Posterior vena cava (tissue), 2 donors: ENCODE results near the gene ENO3. TPM values are rescaled to one million over a fixed set of nuclear protein-coding genes. Genes with fewer than 3 reads are reported as not detected.

ENCODE experiments used
- DNase-seq: peaks from one replicate; pipeline ENCODE4 v3.0.0-alpha.2; 2020; ENCODE audit warnings: low spot score
- intact Hi-C, 2 donors: fragments of 100-400 bp; cut with DNase I; formaldehyde crosslinking; loops; one replicate each; pipeline versions ENCODE4 v1.14.1 to v1.14.2; 2022 to 2023
- total RNA-seq, 2 donors: library from RNA; stranded (reverse); fragmentation: NEBNext Ultra II Directional; extraction: Animal tissue kit (Norgen Biotek cat#: 25700); gene quantifications; one replicate each; pipeline ENCODE4 v1.2.1, GENCODE V29; 2021
- donor health status: DM: yes; HTN: yes; CAD: no.
- donor health status: DM: yes; HTN: yes; CAD: no.

Gene ENO3
- total RNA-seq, 2 donors from 2014 or later = 3.2 to 4.3 TPM

DNA sequence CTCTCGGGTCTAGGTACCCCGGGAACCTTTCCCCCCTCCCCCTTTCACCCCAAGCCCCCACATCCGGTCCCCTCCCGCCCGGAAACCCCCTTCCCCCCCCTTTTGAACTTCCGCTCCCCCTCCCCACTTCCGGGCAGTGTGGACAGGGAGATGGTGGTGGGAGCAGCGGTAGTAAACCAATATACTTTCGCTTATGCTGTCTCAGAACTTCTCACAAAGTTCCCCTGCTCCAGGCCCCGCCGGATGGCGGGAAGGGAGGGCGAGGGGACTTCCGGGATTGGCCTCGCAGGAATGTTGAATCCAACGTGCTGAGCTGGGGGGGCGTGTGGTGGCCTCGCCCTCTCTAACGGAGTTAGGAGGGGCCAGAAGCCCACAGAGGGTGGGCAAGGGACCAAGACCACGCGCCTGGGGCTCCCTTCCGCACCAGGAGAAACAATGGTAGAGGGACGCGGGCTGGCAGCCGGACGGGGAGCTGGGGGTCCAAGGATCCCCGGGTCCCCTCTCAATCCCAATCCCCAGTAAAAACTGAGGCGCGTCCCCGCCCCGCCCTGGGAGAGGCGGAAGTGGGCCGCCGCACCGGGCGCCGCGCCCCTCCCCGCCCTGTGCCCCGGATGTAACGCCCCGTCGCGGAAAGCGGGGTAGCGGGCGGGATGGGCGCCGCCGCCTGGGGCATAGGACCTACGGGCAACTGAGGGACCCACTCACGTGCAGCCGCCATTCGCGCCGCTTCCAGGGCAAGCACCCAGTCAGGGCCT, 3.3 kb upstream of the ENO3 start:
- DNase-seq = peak; percentile 90
- intact Hi-C loops = no loop called here

DNA sequence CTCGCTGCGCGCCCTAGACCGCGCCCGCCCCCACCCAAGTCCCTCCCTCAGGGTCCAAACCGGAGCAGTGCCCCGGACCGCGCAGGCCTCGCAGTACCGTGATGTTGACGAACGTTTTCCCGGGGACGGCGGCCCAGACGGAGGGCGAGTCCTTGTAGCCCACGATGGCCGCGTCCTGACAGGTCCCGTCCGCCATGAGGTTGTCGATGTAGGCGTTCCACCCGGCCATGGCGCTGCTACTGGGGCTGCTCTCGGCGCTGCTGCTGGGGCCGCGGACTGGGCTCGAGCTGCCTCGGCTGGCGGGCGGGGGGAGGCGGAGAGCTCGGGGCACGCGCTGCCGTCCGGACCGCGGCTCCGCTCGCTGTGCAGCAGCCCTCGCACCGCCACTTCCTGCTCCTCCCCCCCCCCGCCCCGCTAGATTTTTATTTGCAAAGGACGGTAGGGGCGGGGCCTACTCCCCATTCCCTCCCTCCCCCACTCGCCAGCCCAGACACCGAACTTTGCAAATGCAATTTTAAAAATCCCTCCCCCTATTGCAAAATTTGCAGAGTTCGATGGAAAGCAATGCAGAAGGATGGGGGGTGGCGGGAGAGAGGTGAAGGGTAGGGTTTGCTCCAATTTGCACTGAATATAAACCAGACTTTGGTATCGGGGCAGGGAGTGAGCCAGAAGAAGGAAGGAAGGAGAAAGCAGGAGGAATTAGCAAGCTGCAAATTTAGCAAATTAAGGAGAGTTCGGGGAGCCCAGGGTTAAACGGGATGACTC, 2.6 kb upstream of the ENO3 start, which contains the start of gene PFN1:
Gene PFN1, minus strand, starts transcription at position 365 of the 765 bp plus-strand sequence. Its CDS starts 136 bp downstream, at position 229.
- intact Hi-C loops = no loop called here
- peak; percentile 97 for DNase-seq

DNA sequence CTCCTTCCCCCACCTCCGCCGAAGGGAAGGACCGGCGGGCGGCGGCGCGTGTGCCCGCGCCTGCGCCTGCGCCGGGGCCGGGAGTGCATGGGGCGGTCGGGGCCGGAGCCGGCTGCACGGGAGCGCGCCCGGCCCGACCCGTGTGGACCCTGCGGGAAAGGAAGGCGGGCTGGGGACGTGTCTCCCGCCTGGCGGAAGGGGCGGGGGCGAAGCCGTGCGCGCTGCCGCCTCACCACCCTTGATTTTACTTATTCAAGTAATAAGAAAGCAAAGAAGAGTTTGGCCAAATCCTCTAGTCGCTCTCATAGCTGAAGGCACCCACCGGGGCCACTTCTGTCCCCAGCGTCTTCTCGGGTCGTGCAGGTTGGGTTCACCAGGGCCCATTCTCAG, 2.0 kb upstream of the ENO3 start:
- intact Hi-C loops = no loop called here
- DNase-seq = peak; percentile 95

DNA sequence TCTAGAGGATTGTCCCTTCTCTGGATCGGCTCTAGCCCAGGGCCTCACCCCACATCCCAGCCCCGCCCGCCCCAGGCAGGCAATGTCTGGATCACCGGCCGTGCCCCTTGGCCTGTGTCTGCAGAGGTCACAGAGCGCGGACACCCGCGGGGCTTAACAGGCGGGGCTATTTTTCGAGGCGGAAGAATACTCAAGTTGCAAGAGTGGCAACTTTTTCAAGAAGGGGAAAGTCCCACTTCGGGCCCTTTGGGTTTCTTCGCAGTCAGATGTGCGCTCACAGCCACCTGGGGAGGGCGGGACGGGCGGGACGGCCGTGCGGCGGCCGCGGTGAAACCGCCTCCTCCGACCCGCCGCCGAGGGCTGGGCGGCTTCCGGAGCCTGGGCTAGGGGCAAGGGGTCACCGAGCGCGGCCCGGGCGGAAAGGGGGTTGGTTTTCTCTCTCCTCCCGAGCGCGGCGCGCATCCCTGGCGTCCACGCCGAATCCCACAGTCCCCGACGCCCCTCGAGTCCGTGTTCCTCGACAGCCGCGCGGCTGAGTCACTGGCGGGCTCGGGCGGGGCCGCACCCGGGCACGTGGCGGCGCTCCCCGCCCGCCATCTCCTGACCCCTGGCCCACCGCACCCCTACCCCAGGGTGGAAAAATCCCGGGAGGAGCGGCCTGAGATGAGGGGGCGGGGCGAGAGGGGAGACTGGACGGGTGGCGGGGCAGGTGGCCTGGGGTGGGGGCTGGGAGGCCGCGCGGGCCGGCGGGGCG, 1.4 kb upstream of the ENO3 start:
- peak; percentile 93 for DNase-seq
- intact Hi-C loops = loop anchor here in 1 of 2 donors (10.0 kb wide), 1 partner anchor 245 kb away; the partner anchor contains the start of gene ZNF594

DNA sequence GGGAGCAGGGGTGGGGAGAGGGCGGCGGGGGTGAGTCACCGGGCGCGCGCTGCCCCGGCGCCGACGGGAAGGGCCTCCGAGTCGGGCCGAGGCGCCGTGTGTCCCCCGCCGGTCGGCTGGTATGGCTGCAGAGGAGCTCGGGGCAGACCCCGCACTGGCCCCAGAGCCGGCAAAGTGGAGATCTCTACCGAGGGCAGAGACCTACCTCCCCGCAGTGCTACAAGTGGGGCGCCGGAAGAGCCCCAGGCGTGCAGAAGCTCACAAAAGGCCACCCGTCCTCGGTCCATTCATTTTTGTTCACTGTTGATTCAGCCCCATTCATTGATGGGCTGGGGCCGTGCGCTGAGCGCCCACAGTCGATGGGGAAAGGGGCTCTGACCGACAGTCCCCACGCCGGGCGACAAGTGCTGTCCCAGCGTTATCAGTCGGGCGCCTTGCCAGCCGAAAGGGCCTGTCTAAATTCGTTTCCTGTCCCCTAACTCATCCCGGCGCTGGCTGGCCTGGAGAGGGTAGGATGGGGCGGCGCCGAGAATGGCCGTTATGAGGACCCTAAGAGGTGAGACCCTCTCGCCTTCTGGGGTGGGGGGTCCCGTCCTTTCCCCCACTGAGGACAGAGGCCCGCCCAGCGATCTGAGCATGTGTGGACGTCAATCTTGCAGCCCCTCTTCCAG, 709 bp upstream of the ENO3 start:
- DNase-seq = peak; percentile 90
- intact Hi-C loops = loop anchor here in 1 of 2 donors (10.0 kb wide), 1 partner anchor 245 kb away; the partner anchor contains the start of gene ZNF594

DNA sequence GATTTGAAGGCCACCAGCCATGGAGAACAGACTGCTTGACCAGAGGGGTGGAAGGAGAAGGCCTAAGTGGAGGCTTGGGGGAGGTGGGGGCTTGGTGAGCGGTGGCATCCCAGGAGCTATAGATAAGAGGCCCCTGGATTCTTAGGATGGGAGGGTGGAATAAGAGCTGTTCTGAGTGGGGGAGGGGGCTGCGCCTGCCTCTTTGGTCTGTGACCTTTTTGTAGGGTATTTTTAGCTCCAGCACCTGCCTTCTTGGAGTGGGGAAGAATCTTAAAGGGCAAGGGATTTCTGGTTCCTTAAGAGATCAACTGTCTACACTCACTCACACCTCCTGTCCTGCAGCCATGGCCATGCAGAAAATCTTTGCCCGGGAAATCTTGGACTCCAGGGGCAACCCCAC, 567 bp downstream of the ENO3 start:
- intact Hi-C loops = loop anchor here in 1 of 2 donors (10.0 kb wide), 1 partner anchor 243 kb away; the partner anchor contains the start of gene ZNF594
- DNase-seq = no peak

DNA sequence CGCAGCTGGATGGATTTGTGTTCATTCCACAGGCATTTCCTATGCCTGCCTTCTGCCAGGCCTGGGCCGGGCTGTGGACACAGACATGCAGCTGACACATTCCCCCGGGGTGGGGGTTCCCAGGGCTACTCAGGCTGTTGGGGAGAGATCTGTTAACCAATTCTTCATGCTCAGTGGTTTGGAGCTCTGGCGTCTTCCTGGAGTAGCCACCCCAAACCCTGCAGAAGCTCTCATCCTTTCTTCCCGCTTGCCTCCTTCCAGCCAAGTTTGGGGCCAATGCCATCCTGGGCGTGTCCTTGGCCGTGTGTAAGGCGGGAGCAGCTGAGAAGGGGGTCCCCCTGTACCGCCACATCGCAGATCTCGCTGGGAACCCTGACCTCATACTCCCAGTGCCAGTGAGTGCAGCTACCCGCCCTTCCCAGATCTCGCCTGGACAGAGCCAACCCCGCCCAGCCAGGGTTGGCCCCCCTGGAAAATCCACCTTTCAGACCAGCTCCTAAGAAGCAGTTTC, 2.6 kb downstream of the ENO3 start:
- intact Hi-C loops = loop anchor here in 1 of 2 donors (10.0 kb wide), 1 partner anchor 241 kb away; the partner anchor contains the start of gene ZNF594
- no peak for DNase-seq

DNA sequence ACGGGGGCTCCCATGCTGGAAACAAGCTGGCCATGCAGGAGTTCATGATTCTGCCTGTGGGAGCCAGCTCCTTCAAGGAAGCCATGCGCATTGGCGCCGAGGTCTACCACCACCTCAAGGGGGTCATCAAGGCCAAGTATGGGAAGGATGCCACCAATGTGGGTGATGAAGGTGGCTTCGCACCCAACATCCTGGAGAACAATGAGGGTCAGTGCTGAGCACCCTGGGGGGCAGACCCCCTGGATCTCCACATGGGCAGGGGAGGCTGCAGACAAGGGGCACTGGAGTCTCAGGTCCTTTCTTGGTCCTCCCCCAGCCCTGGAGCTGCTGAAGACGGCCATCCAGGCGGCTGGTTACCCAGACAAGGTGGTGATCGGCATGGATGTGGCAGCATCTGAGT, 4.2 kb downstream of the ENO3 start:
- intact Hi-C loops = loop anchor here in 1 of 2 donors (10.0 kb wide), 1 partner anchor 240 kb away; the partner anchor contains the start of gene ZNF594
- no peak for DNase-seq

DNA sequence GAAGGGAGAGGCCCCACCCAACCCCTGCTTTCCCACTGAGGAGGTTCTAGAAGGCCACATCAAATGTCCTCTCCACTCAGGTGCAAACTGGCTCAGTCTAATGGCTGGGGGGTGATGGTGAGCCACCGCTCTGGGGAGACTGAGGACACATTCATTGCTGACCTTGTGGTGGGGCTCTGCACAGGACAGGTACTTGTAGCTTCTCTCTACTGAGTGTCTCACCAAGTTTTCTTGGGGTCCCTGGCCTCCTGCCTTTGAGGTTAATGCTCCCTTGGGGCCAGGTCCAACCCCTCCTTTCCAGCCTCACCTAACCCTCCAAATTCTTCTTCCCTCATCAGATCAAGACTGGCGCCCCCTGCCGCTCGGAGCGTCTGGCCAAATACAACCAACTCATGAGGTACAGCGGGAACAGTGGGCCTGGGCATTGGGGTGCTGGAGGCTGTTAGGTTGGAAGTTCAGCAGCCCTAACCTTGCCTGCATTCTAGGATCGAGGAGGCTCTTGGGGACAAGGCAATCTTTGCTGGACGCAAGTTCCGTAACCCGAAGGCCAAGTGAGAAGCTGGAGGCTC, 5.7 kb downstream of the ENO3 start:
- no peak for DNase-seq
- intact Hi-C loops = loop anchor here in 1 of 2 donors (10.0 kb wide), 1 partner anchor 238 kb away; the partner anchor contains the start of gene ZNF594

DNA sequence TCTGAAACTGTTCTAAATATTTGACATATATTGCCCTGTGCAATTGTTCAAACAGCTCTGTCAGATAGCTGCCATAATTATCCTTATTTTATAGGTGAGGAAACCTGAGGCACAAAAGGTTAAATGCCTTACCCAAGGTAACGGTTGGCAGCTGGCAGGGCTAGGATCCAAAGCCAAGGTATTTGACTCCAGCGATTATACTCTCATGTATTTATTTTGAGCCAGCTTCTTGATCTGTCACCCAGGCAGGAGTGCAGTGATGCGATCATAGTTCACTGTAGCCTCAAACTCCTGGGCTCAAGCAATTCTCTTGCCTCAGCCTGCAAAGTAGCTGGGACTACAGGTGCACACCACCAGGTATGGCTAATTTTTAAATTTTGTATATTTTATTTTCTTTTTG, 7.2 kb downstream of the ENO3 start:
- intact Hi-C loops = loop anchor here in 1 of 2 donors (10.0 kb wide), 1 partner anchor 237 kb away; the partner anchor contains the start of gene ZNF594

DNA sequence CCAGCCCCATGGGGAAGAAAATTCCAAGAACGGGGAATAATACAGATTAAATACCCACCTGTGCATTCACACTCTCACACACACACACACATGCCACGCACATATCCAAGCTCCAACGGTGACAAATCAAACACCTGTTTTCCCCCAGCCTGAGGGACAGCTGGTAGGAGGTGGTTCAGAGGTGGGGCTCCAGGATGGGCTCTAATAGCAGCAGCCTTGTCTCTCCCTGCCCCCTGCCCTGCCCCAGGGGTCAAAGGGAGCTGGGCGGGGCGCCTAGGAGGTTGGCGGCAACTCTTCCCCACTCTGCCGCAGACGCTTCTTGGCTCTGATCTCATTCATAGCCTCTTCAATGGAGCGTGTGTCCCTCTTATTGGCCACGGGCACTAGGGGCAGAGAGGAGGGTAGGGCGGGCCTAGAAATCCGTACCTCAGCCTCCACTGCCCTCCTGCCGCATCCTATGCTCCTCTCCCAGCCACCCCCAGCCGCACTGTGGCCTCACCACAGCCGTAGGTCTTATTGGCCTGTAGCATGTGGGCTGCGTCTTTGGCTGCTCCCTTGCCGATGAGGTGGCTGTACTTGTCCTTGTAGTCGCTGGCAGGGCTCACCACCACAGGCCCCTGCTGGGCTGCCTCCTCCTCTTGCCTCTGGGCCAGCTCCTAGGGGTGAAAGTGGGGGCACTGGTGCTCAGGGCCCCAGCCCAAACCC, 8.5 kb downstream of the ENO3 start:
- intact Hi-C loops = loop anchor here in 1 of 2 donors (10.0 kb wide), 1 partner anchor 235 kb away; the partner anchor contains the start of gene ZNF594

More for the DNA sequence above, 7.2 kb downstream of the ENO3 start:
- no peak for DNase-seq

DNA sequence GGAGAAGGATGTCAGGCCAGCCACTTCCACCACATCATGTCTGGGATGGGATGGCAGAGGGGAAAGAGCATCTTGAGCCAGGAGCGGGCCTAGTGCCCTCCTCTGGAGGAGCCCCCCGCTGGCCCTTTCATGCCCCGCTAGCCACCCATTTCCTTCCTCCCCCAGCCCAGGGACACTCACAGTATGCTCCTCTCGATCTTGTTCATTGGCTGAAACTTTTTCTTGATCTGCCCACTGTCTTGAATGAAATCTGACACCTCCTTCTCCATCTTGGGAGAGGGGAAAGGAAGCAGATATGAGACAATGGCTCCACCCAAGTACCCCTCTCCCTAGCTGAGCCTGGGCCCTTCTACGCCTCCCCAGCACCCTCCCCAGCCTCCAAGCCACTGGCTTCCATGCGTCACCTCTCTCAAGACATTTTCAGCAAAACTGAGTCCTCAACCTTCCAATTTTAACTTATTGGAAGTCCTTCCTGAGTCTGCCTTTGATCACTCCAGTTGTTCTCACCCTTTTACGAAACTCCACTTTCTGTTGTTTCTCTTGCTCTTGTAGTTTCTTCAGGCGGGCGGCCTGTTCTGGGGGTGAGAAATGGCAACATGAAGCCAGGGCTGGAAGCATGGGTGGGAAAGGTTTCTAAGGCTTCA, 9.5 kb downstream of the ENO3 start:
- no peak for DNase-seq
- intact Hi-C loops = no loop called here

More for the DNA sequence above, 8.5 kb downstream of the ENO3 start:
- no peak for DNase-seq

DNA sequence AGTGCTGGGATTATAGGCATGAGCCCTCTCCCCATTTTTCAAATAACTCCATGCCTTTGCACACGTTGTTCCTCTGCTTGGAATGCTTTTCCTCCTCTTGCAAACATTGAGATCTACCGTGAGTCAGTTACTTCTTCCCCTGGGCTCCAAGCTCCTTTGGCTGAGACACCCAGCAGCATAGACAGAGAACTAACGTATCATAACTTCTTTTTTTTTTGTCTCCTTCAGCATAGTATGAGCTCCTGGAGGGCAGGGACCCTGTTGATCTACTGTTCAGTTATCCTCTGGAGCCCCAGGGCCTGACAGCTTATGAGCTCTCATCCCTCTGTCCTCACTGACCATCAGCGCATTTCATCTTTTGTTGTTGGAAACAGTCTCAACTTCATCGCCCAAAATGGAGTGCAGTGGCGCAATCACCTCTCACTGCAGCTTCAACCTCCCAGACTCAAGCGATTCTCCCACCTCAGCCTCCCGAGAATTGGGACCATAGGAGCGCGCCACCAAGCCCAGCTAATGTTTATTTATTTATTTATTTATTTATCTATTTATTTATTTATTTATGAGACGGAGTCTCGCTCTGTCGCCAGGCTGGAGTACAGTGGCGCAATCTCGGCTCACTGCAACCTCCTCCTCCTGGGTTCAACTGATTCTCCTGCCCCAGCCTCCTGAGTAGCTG, 14.5 kb downstream of the ENO3 start:
- no peak for DNase-seq
- intact Hi-C loops = no loop called here

DNA sequence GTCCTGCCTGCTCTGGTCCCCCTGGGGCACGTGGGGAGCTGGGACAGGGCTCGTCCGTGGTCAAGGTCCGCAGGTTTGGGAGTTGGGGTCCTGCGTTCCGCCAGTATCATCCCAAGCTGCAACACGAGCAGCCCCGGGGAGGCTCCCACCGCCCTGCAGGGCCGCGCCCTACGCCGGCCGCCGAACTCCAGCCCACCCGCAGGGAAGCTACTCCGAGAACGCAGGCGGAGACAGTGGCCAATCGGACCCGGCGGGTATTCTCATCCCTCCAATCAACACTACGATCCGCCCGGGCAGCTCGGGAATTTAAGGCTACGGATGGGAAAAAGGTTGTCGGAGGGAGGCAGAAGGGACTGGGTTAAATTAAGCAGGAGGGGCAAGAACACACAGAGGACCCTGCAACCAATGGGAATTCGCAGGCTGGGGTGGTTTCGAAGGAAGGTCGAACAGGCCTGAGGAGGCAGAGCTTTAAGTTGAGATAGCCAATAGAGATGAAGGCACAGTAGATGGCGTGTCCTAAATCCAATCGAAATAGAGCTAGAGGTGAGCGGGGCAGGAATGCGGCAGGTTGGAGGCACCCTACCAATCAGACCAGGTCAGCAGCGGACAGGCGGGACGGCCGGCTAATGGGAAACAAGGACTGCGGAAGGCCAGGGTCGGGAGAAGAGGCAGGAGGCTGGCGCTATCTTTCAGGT, 16.1 kb downstream of the ENO3 start:
- intact Hi-C loops = no loop called here
- peak; percentile 99 for DNase-seq

DNA sequence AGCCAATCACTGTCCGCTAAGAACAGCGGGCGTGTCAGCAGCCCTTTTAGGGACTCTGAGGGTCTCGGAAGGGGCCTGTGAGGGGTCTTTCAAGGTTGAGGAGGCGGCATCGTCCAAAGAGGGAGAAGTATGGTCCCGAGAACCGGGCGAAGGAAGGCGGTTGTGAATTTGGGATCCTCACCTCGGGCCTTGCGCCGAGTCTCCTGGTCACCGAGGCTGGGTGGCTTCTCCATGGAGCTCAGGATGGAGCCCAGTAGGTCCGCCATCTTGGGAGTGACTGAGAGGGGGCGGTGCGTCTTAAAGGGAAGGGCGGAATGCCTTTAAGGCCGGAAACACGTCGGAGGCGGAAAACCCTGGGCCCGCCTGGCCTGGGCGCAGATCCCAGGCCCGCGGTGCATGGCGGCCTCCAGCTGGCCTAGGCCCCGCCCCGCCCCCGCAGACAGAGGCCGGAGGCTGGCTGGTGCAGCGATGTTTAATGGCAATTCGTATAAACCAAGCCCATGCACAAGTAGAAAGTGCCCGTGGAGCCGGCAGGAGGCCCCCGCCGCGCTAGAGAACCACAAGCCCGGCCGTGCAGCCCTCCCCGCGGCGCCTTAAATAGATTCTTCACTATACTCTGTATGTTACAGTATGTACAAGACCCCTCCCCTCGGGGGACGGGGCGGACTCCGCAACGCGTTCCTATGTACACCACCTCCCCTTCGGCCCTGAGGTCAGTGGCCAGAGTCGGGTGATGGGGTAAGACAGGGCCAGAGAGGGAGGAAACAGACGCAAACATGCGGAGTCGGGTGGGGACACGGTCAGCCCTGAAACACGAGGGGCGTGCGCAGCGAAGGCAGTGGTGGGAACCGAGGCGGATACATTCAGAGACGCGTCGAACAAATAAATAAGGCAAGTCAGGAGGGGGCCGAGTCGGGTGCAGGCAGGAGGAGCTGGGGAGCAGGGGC, 16.9 kb downstream of the ENO3 start, which contains the start of gene SPAG7:
Gene SPAG7, minus strand, starts transcription at position 279 of the 947 bp plus-strand sequence. Its CDS starts 13 bp downstream, at position 266.
- intact Hi-C loops = no loop called here

More for the DNA sequence above, 16.9 kb downstream of the ENO3 start, which contains the start of gene SPAG7:
- DNase-seq = peak; percentile 98
